ENCODE results near the gene RXRB.

GRCh38 chr6:33206864-33207551 lies 6.5 kb upstream of the RXRB start:
- TF ChIP-seq, protein P1, sequence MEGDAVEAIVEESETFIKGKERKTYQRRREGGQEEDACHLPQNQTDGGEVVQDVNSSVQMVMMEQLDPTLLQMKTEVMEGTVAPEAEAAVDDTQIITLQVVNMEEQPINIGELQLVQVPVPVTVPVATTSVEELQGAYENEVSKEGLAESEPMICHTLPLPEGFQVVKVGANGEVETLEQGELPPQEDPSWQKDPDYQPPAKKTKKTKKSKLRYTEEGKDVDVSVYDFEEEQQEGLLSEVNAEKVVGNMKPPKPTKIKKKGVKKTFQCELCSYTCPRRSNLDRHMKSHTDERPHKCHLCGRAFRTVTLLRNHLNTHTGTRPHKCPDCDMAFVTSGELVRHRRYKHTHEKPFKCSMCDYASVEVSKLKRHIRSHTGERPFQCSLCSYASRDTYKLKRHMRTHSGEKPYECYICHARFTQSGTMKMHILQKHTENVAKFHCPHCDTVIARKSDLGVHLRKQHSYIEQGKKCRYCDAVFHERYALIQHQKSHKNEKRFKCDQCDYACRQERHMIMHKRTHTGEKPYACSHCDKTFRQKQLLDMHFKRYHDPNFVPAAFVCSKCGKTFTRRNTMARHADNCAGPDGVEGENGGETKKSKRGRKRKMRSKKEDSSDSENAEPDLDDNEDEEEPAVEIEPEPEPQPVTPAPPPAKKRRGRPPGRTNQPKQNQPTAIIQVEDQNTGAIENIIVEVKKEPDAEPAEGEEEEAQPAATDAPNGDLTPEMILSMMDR (IDR thresholded peaks at IDR 0.05), result no peak
- TF ChIP-seq POLR2A (IDR thresholded peaks at IDR 0.05), result no peak

Data from right lobe of liver (tissue), 4 donors.